CD14-positive monocyte (primary cell): ENCODE results near the gene SGCD. TPM values are rescaled to one million over a fixed set of nuclear protein-coding genes. Genes with fewer than 3 reads are reported as not detected.

Source experiments
- DNase-seq, 3 donors: peaks; one replicate each; pipeline ENCODE4 v3.0.0-alpha.2; 2011 to 2022
- H2AFZ ChIP-seq: 2 replicates; pipeline ENCODE4 v1.6.0; 2012; ENCODE audit warnings: mild to moderate bottlenecking, low read depth, low read length, inconsistent platforms; ENCODE audit not compliant: insufficient read depth, poor library complexity, severe bottlenecking
- H3K27ac ChIP-seq, 2 donors: 1 replicate in 1 of 2; 2 replicates in 1 of 2; pipeline ENCODE4 v1.5.1; 2012 to 2013; ENCODE audit warnings: low read length in 2 of 2, control low read depth in 1 of 2, inconsistent platforms in 1 of 2, low read depth in 1 of 2, mild to moderate bottlenecking in 1 of 2
- H3K27me3 ChIP-seq, 2 donors: one replicate each; pipeline versions ENCODE4 v1.6.0 to v1.6.1; 2011 to 2013; ENCODE audit warnings: low read length in 2 of 2; ENCODE audit not compliant: control insufficient read depth in 2 of 2, insufficient read depth in 2 of 2
- H3K36me3 ChIP-seq, 2 donors: replicated peaks in 1 of 2; 1 replicate in 1 of 2; 2 replicates in 1 of 2; pipeline versions ENCODE4 v1.5.1 to v1.6.1; 2012 to 2013; ENCODE audit warnings: low read length in 2 of 2, control low read depth in 1 of 2, inconsistent platforms in 1 of 2, mild to moderate bottlenecking in 1 of 2; ENCODE audit not compliant: insufficient read depth in 2 of 2, control insufficient read depth in 1 of 2
- H3K4me1 ChIP-seq, 2 donors: 1 replicate in 1 of 2; 2 replicates in 1 of 2; pipeline versions ENCODE4 v1.5.1 to v1.6.1; 2012 to 2013; ENCODE audit warnings: low read length in 2 of 2, control low read depth in 1 of 2, inconsistent platforms in 1 of 2, mild to moderate bottlenecking in 1 of 2, moderate library complexity in 1 of 2; ENCODE audit not compliant: insufficient read depth in 2 of 2, control insufficient read depth in 1 of 2
- H3K4me2 ChIP-seq: replicated peaks from 2 replicates; pipeline ENCODE3; 2012; ENCODE audit warnings: low read length, moderate library complexity, mild to moderate bottlenecking; ENCODE audit not compliant: poor library complexity, severe bottlenecking; ENCODE audit errors: extremely low read depth
- H3K4me3 ChIP-seq, 3 experiments: fragments of 200-600 bp in 1 of 3; sonication (generic) in 1 of 3; replicated peaks in 1 of 3; 1 replicate in 2 of 3; 2 replicates in 1 of 3; pipeline ENCODE4 v1.5.1; 2011 to 2013; ENCODE audit warnings: low read length in 3 of 3, mild to moderate bottlenecking in 3 of 3, control low read depth in 2 of 3, low read depth in 2 of 3, inconsistent platforms in 1 of 3, moderate library complexity in 1 of 3
- H3K79me2 ChIP-seq: 2 replicates; pipeline ENCODE4 v1.6.0; 2012; ENCODE audit warnings: mild to moderate bottlenecking, control low read depth, inconsistent platforms, low read length, moderate library complexity; ENCODE audit not compliant: insufficient read depth
- H3K9ac ChIP-seq: 2 replicates; pipeline ENCODE4 v1.6.0; 2017; ENCODE audit warnings: low read length, mild to moderate bottlenecking; ENCODE audit not compliant: insufficient read depth, poor library complexity, severe bottlenecking
- H3K9me3 ChIP-seq, 2 donors: replicated peaks in 1 of 2; 1 replicate in 1 of 2; 2 replicates in 1 of 2; pipeline versions ENCODE4 v1.5.1 to v1.6.1; 2012 to 2013; ENCODE audit warnings: low read length in 2 of 2, control low read depth in 1 of 2; ENCODE audit not compliant: control insufficient read depth in 1 of 2, insufficient read depth in 1 of 2
- H4K20me1 ChIP-seq: 2 replicates; pipeline ENCODE4 v1.6.0; 2012; ENCODE audit warnings: mild to moderate bottlenecking, low read length, control low read depth, moderate library complexity; ENCODE audit not compliant: insufficient read depth
- H3K27ac Mint-ChIP-seq, 7 donors: one replicate each; pipeline ENCODE4 v1.8.0; 2020; ENCODE audit warnings: mild to moderate bottlenecking in 7 of 7, mixed read lengths in 7 of 7, moderate library complexity in 6 of 7, inconsistent platforms in 2 of 7
- H3K27me3 Mint-ChIP-seq, 3 donors: one replicate each; pipeline ENCODE4 v1.8.0; 2021 to 2022; ENCODE audit warnings: low read depth in 3 of 3, mild to moderate bottlenecking in 3 of 3, mixed read lengths in 3 of 3, moderate library complexity in 3 of 3, inconsistent platforms in 1 of 3
- H3K36me3 Mint-ChIP-seq, 2 donors: one replicate each; pipeline ENCODE4 v1.8.0; 2020; ENCODE audit warnings: mixed read lengths in 2 of 2, inconsistent platforms in 1 of 2, mild to moderate bottlenecking in 1 of 2
- H3K4me1 Mint-ChIP-seq: one replicate; pipeline ENCODE4 v1.8.0; 2020; ENCODE audit warnings: mild to moderate bottlenecking, mixed read lengths
- H3K4me3 Mint-ChIP-seq, 2 donors: one replicate each; pipeline ENCODE4 v1.8.0; 2020; ENCODE audit warnings: mild to moderate bottlenecking in 2 of 2, mixed read lengths in 2 of 2, moderate library complexity in 1 of 2
- H3K9me3 Mint-ChIP-seq, 7 donors: one replicate each; pipeline ENCODE4 v1.8.0; 2020 to 2022; ENCODE audit warnings: mixed read lengths in 7 of 7, mild to moderate bottlenecking in 6 of 7, moderate library complexity in 6 of 7, inconsistent platforms in 2 of 7
- WGBS: methylation state at CpG from one replicate; pipeline ENCODE4 v1.1.5; 2013; ENCODE audit warnings: missing lambda C conversion rate; ENCODE audit not compliant: insufficient coverage; 5-methylcytosine and 5-hydroxymethylcytosine counted together
- intact Hi-C, 2 donors: fragments of 100-400 bp; cut with micrococcal nuclease; formaldehyde crosslinking; loops; one replicate each; pipeline versions ENCODE4 v1.15.0 to v1.15.1; 2023
- polyA plus RNA-seq, 3 donors: library from polyadenylated mRNA; depleted of rRNA in 1 of 3; unstranded in 2 of 3; stranded (reverse) in 1 of 3; fragments of 300-500 nt in 2 of 3; fragments of >200 nt in 1 of 3; fragmentation: Illumina TruSeq in 2 of 3; gene quantifications; 1 replicate in 2 of 3; 2 replicates in 1 of 3; pipeline ENCODE4 v1.2.3, GENCODE V29; 2012 to 2021
- TF ChIP-seq, protein P1 (sequence below): fragments of 200-600 bp; IDR thresholded peaks from one replicate; pipeline ENCODE4 v1.8.0; 2022; ENCODE audit warnings: antibody characterized with exemption, mild to moderate bottlenecking

SGCD gene
- polyA plus RNA-seq, 3 donors = not detected

DNA sequence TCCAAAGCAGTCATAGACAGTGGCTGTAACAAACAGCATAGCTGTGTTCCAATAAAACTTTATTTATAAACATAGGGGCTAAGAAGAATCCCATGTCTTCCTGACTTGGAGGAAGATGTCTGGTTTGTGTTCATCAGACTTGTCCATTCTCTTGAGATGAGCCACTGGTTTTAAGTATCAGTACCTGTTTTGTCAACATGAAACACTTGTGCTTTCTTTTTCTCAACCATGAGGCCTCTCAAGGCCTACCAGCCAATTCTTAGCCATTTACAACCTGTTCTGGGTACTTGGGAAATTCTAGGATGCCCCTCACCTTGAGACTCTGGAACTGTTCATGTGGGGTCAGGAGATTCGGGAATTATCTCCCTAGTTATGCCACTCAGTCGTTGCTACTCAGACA is 368.8 kb downstream of the SGCD start:
- Histone ChIP-seq H2AFZ (no peak overlapping the region), H3K27ac (no peak overlapping the region), H3K36me3 (no peaks in the 10 kb centered on the region), H3K4me1 (no peaks in the 10 kb centered on the region), H3K27me3 (no peaks in the 10 kb centered on the region), H3K4me2 (no peak overlapping the region), H3K9me3 (no peaks in the 10 kb centered on the region), H4K20me1 (no peaks in the 10 kb centered on the region), H3K9ac (no peak overlapping the region), H3K79me2 (no peaks in the 10 kb centered on the region), H3K4me3 (no peak overlapping the region)
- no peak for DNase-seq
- Mint-ChIP-seq H3K27ac (no peak overlapping the region), H3K36me3 (no peaks in the 10 kb centered on the region), H3K27me3 (no peaks in the 10 kb centered on the region), H3K4me1 (no peaks in the 10 kb centered on the region), H3K4me3 (no peak overlapping the region), H3K9me3 (peaks cover 0 to 5% (median 0%) of the 10 kb centered on the region in 7 donors)
- intact Hi-C loops = no loop called here
- WGBS = no CpG with 5 or more reads among the region's 2 CpGs
- TF ChIP-seq, protein P1, sequence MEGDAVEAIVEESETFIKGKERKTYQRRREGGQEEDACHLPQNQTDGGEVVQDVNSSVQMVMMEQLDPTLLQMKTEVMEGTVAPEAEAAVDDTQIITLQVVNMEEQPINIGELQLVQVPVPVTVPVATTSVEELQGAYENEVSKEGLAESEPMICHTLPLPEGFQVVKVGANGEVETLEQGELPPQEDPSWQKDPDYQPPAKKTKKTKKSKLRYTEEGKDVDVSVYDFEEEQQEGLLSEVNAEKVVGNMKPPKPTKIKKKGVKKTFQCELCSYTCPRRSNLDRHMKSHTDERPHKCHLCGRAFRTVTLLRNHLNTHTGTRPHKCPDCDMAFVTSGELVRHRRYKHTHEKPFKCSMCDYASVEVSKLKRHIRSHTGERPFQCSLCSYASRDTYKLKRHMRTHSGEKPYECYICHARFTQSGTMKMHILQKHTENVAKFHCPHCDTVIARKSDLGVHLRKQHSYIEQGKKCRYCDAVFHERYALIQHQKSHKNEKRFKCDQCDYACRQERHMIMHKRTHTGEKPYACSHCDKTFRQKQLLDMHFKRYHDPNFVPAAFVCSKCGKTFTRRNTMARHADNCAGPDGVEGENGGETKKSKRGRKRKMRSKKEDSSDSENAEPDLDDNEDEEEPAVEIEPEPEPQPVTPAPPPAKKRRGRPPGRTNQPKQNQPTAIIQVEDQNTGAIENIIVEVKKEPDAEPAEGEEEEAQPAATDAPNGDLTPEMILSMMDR = no peak

DNA sequence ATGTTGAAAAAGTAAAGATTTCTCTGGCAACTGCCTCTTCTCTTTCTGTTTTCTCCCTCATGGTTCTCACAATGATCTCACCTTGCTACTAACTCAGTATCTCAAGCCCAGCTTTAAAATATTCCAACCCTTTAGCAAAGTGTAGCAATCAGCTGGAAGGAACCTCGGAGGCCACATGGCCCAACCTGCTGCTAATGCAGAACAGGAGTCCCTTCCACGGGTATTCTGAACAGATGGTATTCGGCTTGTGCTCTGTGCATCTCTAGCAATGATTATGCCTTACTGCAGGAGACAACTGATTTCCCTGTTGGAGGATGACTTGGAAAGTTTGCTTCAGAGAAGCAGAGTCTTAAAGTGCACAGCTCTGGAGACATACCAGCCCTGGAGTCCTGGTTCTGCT is 371.4 kb downstream of the SGCD start:
- H3K27ac Mint-ChIP-seq = no peak overlapping the region
- TF ChIP-seq, protein P1 = no peak

More for the DNA sequence above, 371.4 kb downstream of the SGCD start:
- intact Hi-C loops = no loop called here
- Histone ChIP-seq H3K27ac (no peak overlapping the region), H3K27me3 (no peaks in the 10 kb centered on the region), H4K20me1 (no peaks in the 10 kb centered on the region), H3K79me2 (no peaks in the 10 kb centered on the region), H3K36me3 (no peaks in the 10 kb centered on the region), H3K4me2 (no peak overlapping the region), H3K4me1 (no peaks in the 10 kb centered on the region), H3K9ac (no peak overlapping the region), H3K4me3 (no peak overlapping the region), H2AFZ (no peak overlapping the region), H3K9me3 (no peaks in the 10 kb centered on the region)
- Mint-ChIP-seq H3K27me3 (no peaks in the 10 kb centered on the region), H3K36me3 (no peaks in the 10 kb centered on the region), H3K9me3 (peaks cover 0 to 4% (median 0%) of the 10 kb centered on the region in 7 donors), H3K4me3 (no peak overlapping the region), H3K4me1 (no peaks in the 10 kb centered on the region)
- DNase-seq = no peak
- 50% methylated on average over 2 of the region's 3 CpGs for WGBS
